ENCODE data around the gene NKD2.

The NKD2 gene

GRCh38 chr5:1029945-1030625, 21.5 kb downstream of the NKD2 start:
- DNase-seq (ENCODE audit: low spot score) = no peak

- DNase-seq (ENCODE audit: low spot score) = no peak
Observed at GRCh38 chr5:1030801-1031271, 22.2 kb downstream of the NKD2 start.

DNA sequence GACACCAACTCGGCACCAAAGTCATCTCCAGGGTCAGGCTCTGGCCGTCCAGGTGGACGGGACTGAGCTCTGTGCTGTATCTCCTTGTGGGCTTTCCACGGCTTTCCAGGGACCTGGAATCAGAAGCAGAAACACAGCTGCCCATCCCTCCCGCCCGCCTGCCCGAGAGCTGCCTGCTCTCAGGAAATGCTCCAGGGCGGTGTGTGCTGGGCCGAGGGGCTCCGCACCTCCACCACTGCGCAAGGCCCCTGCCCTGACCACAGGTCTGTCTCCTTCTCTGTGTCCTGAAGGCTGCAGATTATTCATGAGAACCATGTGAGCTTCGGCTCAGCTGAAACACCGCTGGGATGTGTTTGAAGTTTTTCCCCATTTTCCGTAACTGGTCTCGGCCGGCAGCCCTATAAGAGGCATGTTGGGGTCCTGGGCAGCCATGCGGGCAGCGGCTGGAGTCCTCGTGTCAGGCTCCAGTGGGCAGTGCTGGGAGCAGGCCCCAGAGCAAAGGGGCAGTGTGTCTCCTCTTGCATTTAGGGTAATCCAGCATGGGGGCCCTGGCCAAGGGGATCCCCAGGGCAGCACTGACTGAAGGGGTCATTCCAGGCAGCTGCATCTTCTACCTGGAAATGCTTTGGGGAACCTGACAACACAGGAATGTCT, 22.8 kb downstream of the NKD2 start:
- no peak for DNase-seq (ENCODE audit: low spot score)

DNA sequence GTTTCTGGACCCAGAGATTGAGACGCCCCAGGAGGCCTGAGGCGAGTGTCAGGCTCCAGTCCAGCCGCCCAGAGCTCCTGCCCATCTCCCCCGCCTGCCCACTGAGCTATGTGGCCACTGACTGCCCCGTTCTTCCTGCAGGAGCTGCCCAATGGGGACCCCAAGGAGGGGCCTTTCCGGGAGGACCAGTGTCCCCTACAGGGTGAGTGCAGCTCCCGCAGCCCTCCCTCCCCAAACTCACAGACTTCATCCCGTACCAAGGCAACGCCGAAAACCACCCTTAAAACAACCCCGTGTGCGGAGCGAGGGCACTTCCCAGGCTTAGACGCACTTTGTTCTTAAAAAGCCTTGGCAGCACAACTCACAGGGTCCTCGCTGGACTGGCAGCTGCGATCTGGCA, 23.4 kb downstream of the NKD2 start:
- no peak for DNase-seq (ENCODE audit: low spot score)

GRCh38 chr5:1032551-1033027, 24.0 kb downstream of the NKD2 start:
- no peak for DNase-seq (ENCODE audit: low spot score)

DNA sequence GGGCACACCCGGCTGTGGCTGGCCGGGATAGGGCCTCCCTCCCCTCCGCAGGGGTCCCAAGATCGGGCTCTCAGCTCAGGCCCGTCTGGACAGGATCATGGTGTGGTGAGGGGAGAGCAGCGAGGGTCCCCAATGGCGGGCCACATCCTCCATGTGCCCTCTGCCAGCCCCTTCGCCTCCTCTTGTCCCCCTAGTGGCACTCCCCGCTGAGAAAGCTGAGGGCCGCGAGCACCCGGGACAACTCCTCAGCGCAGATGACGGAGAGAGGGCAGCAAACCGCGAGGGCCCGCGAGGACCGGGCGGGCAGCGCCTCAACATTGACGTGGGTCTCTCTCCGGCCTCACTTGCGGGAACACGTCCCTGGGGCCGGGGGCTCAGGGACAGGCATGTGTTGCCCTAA, 24.6 kb downstream of the NKD2 start:
- DNase-seq (ENCODE audit: low spot score) = no peak

- DNase-seq (ENCODE audit: low spot score) = no peak
Observed at GRCh38 chr5:1033606-1034420, 25.2 kb downstream of the NKD2 start.

- DNase-seq (ENCODE audit: low spot score) = no peak
Observed at GRCh38 chr5:1034421-1034905, 25.9 kb downstream of the NKD2 start.

- DNase-seq (ENCODE audit: low spot score) = no peak
Observed at GRCh38 chr5:1034986-1035385, 26.4 kb downstream of the NKD2 start.

DNA sequence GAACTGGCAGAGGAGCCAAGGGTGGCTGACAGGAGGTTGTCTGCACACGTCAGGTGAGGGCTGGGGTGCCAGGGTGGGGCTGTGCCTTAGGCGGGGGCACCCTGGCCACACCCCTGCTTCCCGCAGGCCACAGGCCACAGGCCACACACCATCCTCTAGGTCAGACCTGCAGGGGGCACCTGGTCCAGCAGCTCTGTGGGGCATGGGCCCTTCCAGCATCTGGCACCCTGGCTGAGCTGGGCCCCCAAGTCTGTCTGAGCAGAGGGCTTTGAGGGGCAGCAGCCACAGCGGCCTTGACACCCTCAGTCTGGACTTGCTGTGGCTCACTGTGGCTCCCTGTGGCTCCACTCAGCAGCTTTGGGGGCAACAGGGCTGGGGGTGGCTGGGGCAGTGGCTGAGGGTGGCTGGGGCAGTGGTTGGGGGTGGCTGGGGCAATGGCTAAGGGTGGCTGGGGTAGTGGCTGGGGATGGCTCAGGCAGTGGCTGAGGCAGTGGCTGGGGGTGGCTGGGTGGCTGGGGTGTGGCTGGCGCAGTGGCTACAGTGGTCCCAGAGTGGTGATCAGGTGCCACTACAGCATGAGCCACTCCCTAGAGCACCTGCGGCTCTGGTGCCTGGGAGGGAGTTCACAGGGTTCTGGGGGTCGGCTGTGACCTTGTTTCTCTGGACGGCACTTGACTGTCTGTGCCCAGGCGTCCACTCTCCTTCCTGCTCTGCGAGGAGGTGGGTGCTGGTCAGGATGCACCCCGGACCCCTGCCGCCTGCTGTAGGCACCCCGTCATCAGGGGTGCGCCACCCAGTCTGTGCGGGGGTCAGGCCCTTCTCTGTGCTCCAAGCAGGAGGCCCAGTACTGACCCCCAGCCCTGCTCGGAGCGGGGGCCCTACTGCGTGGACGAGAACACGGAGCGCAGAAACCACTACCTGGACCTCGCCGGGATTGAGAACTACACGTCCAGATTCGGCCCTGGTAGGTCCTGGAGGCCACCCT, 27.1 kb downstream of the NKD2 start:
- no peak for DNase-seq (ENCODE audit: low spot score)

DNA sequence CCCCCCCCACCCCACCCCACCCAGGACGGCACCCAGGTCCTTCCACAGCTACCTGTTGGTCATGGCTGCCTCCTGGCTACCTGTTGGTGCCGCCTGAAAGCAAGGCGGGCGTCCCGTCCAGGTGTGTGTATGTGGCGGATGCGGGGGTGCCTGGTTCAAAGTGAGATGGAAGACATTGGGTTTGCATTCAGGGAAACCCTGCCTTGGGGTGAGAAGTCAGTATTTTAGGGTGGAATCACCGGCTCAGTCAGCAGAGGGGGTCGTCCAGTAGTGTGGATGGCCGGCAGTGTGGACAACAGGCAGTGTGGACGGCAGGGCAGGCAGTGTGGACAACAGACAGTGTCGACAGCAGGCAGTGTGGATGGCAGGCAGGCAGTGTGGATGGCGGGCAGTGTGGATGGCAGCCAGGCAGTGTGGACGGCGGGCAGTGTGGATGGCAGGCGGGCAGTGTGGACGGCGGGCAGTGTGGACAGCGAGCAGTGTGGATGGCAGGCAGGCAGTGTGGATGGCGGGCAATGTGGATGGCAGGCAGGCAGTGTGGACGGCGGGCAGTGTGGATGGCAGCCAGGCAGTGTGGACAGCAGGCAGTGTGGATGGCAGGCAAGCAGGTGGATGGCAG, 28.0 kb downstream of the NKD2 start:
- DNase-seq (ENCODE audit: low spot score) = no peak

- DNase-seq (ENCODE audit: low spot score) = no peak
Observed at GRCh38 chr5:1037123-1037670, 28.6 kb downstream of the NKD2 start.

DNA sequence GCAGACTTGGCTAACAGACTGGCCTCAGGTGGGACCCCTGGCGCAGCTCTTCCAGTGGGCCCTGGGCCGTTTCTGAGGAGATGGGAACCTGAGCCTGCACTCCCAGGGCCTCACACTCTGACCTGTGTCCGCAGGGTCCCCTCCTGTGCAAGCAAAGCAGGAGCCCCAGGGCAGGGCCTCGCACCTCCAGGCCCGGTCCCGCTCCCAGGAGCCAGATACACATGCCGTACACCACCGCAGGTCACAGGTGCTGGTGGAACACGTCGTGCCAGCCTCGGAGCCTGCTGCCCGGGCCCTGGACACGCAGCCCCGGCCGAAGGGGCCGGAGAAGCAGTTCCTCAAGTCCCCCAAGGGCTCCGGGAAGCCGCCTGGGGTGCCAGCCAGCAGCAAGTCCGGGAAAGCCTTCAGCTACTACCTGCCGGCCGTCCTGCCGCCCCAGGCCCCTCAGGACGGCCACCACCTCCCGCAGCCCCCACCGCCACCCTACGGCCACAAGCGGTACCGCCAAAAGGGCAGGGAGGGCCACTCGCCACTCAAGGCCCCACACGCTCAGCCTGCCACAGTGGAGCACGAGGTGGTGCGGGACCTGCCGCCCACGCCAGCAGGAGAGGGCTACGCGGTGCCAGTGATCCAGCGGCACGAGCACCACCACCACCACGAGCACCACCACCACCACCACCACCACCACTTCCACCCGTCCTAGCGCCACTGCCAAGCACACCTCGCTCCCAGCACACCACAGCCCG, 29.2 kb downstream of the NKD2 start:
- no peak for DNase-seq (ENCODE audit: low spot score)

DNA sequence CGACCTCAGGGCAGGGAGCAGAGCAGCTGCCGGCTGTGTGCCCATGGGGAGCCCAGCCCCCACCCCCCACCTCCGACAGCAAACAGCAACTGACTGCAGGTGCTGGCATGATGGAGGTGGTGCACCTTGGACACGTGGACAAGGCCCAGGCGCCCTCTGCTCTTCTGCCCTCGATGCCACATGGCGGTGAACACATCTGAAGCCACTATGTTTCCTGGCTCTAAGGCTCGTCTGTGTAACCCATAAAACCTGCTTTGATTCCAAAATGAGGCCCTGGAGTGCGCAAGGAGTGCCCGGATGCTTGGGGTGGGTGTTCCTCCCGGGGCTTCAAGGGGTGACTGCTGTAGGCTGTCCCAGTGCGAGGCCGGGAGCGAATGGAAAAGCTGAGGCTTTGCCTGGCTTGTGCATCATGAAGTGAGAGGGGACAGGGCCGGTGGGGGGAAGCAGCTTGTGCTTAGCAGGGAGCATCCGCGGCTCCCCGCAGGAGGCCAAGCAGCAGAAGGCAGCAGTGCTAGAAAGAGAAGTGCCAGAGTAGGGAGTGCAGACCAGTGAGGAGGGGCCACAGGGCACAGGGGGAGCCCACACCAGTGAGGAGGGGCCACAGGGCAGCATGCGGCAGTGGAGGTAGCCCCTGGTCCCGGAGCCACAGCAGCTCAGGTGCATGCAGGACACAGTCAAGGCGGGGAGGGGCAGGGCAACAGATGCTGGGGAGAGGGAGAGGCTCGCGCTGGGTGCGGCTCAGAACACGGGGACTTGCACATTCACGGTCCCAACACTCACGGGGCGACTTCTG, 30.0 kb downstream of the NKD2 start:
- no peak for DNase-seq (ENCODE audit: low spot score)

GRCh38 chr5:1039210-1039548, 30.6 kb downstream of the NKD2 start:
- no peak for DNase-seq (ENCODE audit: low spot score)

DNA sequence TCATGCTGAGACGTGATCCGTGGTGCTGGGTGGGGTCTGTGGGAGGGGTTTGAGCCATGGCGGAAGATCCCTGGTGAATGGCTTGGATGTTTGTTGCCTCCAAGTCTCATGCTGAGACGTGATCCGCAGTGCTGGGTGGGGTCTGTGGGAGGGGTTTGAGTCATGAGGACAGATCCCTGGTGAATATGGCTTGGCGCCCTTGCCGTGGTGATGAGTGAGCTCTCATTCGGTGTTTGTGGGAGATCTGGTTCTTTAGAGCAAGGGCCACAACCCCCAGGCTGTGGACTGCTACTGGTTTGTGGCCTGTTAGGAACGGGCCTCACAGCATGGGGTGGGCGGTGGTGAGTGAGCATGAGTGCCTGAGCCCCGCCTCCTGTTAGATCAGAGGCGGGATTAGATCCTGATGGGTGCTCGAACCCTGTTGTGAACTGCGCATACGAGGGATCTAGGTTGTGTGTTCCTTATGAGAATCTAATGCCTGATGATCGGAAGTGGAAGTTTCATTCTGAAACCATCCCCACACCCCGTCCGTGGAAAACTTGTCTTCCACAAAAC, 31.2 kb downstream of the NKD2 start:
- DNase-seq (ENCODE audit: low spot score) = no peak

GRCh38 chr5:1040571-1040970, 32.0 kb downstream of the NKD2 start:
- DNase-seq (ENCODE audit: low spot score) = no peak

DNA sequence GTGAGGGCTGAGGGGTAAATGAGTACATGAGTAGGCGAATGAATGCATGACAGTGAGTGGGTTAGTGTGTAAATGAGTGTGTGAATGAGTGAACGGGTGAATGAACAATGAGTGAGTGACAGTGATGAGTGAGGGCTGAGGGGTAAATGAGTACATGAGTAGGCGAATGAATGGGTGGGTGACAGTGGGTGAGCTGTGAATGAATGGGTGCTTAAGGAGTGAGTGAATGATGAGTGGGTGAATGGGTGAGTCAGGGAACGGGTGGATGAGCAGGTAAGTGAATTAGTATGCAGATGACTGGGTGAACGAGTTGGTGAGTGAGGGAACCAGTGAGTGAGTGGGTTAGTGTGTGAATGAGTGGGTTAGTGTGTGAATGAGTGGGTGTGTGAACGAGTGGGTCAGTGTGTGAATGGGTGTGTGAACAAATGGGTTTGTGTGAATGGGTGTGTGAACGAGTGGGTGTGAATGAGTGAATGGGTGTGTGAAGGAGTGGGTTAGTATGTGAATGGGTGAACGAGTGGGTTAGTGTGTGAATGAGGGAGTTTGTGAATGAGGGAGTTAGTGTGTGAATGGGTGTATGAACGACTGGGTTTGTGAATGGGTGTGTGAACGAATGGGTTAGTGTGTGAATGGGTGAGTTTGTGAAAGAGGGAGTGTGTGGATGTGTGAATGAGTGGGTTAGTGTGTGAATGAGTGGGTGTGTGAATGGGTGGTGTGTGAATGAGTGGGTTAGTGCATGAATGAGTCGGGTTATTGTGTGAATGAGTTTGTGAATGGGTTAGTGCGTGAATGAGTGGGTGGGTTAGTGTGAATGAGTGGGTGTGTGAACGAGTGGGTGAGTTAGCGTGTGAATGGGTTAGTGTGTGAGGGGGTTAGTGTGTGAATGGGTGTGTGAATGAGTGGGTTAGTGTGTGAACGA, 32.9 kb downstream of the NKD2 start:
- DNase-seq (ENCODE audit: low spot score) = no peak

Measured in ecto neural progenitor cell (in vitro differentiated cells).